Measurements from ENCODE around the gene USH1G. TPM values are rescaled to one million over a fixed set of nuclear protein-coding genes. Genes with fewer than 3 reads are reported as not detected.

The USH1G gene
- total and polyA plus RNA-seq, 8 donors = 0.06 to 0.13 (median 0.12) TPM; not detected in 3

GRCh38 chr17:74883241-74883745 lies 39.8 kb downstream of the USH1G start:
- ATAC-seq (peak; percentile 17), DNase-seq (no peak)
- Histone ChIP-seq H3K4me1 (no peaks in the 10 kb centered on the region), H3K4me3 (no peak overlapping the region), H3K27ac (no peak overlapping the region), H3K27me3 (peaks cover 0 to 57% of the 10 kb centered on the region in 2 donors), H3K36me3 (no peaks in the 10 kb centered on the region), H3K9me3 (no peaks in the 10 kb centered on the region)
- TF ChIP-seq CTCF (IDR thresholded peaks at IDR 0.05) = no peak
- intact Hi-C loops (cut with DNase I) = no loop called here

- no peak for TF ChIP-seq CTCF (IDR thresholded peaks at IDR 0.05)
- intact Hi-C loops (cut with DNase I) = no loop called here
- peaks cover 0 to 57% of the 10 kb centered on the region in 2 donors for H3K27me3 ChIP-seq
Measured at GRCh38 chr17:74882517-74883240, 40.4 kb downstream of the USH1G start.

GRCh38 chr17:74881073-74881472 lies 42.0 kb downstream of the USH1G start:
- intact Hi-C loops (cut with DNase I) = no loop called here
- Histone ChIP-seq H3K4me3 (no peak overlapping the region), H3K27me3 (peaks cover 0 to 49% of the 10 kb centered on the region in 2 donors), H3K4me1 (no peaks in the 10 kb centered on the region), H3K27ac (no peak overlapping the region), H3K36me3 (no peaks in the 10 kb centered on the region), H3K9me3 (no peaks in the 10 kb centered on the region)
- no peak for ATAC-seq
- DNase-seq = no peak
- no peak for TF ChIP-seq CTCF (IDR thresholded peaks at IDR 0.05)

More at GRCh38 chr17:74882517-74883240, 40.4 kb downstream of the USH1G start:
- no peaks in the 10 kb centered on the region for H3K9me3 ChIP-seq
- ATAC-seq (no peak), DNase-seq (no peak)
- H3K36me3 ChIP-seq = no peaks in the 10 kb centered on the region
- H3K4me1 ChIP-seq = no peaks in the 10 kb centered on the region
- no peak overlapping the region for H3K27ac ChIP-seq
- no peak overlapping the region for H3K4me3 ChIP-seq

- no peak overlapping the region for H3K27ac ChIP-seq
- intact Hi-C loops (cut with DNase I) = no loop called here
- TF ChIP-seq CTCF (IDR thresholded peaks at IDR 0.05) = no peak
- H3K36me3 ChIP-seq = no peaks in the 10 kb centered on the region
- no peak overlapping the region for H3K4me3 ChIP-seq
- H3K4me1 ChIP-seq = no peaks in the 10 kb centered on the region
- H3K9me3 ChIP-seq = no peaks in the 10 kb centered on the region
- no peak for DNase-seq
- peaks cover 0 to 36% of the 10 kb centered on the region in 2 donors for H3K27me3 ChIP-seq
- no peak for ATAC-seq
Measured at GRCh38 chr17:74879308-74879707, 43.7 kb downstream of the USH1G start.

GRCh38 chr17:74878658-74879057 lies 44.4 kb downstream of the USH1G start:
- Histone ChIP-seq H3K4me1 (peaks cover 4 to 6% of the 10 kb centered on the region in 2 donors), H3K9me3 (no peaks in the 10 kb centered on the region), H3K36me3 (no peaks in the 10 kb centered on the region), H3K27ac (no peak overlapping the region), H3K27me3 (peaks cover 0 to 32% of the 10 kb centered on the region in 2 donors), H3K4me3 (no peak overlapping the region)
- no peak for TF ChIP-seq CTCF (IDR thresholded peaks at IDR 0.05)
- intact Hi-C loops (cut with DNase I) = no loop called here
- DNase-seq = no peak
- no peak for ATAC-seq

All from left lung (tissue), 10 donors.